Esophagus muscularis mucosa (tissue), 4 donors: Measurements from ENCODE around the gene CPNE5. TPM values are rescaled to one million over a fixed set of nuclear protein-coding genes. Genes with fewer than 3 reads are reported as not detected.

Experiments
- DNase-seq: peaks from one replicate; pipeline ENCODE4 v3.0.0-alpha.2; 2017; ENCODE audit errors: extremely low spot score
- H3K27ac ChIP-seq, 4 donors: fragments of 200-600 bp; sonication (generic); replicated peaks in 1 of 4; 1 replicate in 3 of 4; 2 replicates in 1 of 4; pipeline ENCODE4 v1.5.1; 2016 to 2019; ENCODE audit warnings: mild to moderate bottlenecking in 1 of 4
- H3K27me3 ChIP-seq, 4 donors: fragments of 200-600 bp; sonication (generic); one replicate each; pipeline versions ENCODE4 v1.5.1 to v1.6.0; 2016 to 2019
- H3K36me3 ChIP-seq, 4 donors: fragments of 200-600 bp; sonication (generic); one replicate each; pipeline ENCODE4 v1.5.1; 2016 to 2019
- H3K4me1 ChIP-seq, 4 donors: fragments of 200-600 bp; sonication (generic); one replicate each; pipeline ENCODE4 v1.5.1; 2016 to 2019
- H3K4me3 ChIP-seq, 4 donors: fragments of 200-600 bp; sonication (generic); 1 replicate in 2 of 4; 2 replicates in 2 of 4; pipeline ENCODE4 v1.5.1; 2016 to 2019; ENCODE audit warnings: mild to moderate bottlenecking in 4 of 4, moderate library complexity in 1 of 4
- H3K9me3 ChIP-seq, 4 donors: fragments of 200-600 bp; sonication (generic); 1 replicate in 3 of 4; 2 replicates in 1 of 4; pipeline ENCODE4 v1.5.1; 2016 to 2019
- CTCF ChIP-seq, 3 experiments: fragments of 200-600 bp in 2 of 3; fragments of 450-650 bp in 1 of 3; sonication (generic) in 2 of 3; IDR thresholded peaks; one replicate each; pipeline ENCODE4 v1.5.1; 2017 to 2019; ENCODE audit warnings: antibody characterized with exemption in 3 of 3, mild to moderate bottlenecking in 2 of 3, moderate library complexity in 1 of 3
- EP300 ChIP-seq: sonication (generic); formaldehyde crosslinking; IDR thresholded peaks from one replicate; pipeline ENCODE4 v1.6.1; 2017; ENCODE audit warnings: antibody characterized with exemption
- POLR2A ChIP-seq: fragments of 450-650 bp; IDR thresholded peaks from one replicate; pipeline ENCODE4 v1.6.1; 2017; ENCODE audit warnings: antibody characterized with exemption, moderate library complexity, mild to moderate bottlenecking, low read depth
- POLR2AphosphoS5 ChIP-seq, 2 donors: sonication (generic); formaldehyde crosslinking; IDR thresholded peaks; one replicate each; pipeline ENCODE4 v1.6.1; 2017; ENCODE audit warnings: antibody characterized with exemption in 2 of 2
- WGBS: methylation state at CpG from one replicate; pipeline ENCODE4 v1.1.5; 2018; 5-methylcytosine and 5-hydroxymethylcytosine counted together
- intact Hi-C: fragments of 100-400 bp; cut with DNase I; formaldehyde crosslinking; loops from one replicate; pipeline ENCODE4 v1.15.1; 2023
- total RNA-seq, 4 donors: library from RNA; depleted of rRNA; stranded (reverse); fragments of >200 nt; gene quantifications; one replicate each; pipeline versions ENCODE4 v1.1.0 to v1.2.1, GENCODE V29; 2016

Gene CPNE5
- total RNA-seq, 4 donors from 2014 or later = 2.1 to 4.6 (median 2.6) TPM

DNA sequence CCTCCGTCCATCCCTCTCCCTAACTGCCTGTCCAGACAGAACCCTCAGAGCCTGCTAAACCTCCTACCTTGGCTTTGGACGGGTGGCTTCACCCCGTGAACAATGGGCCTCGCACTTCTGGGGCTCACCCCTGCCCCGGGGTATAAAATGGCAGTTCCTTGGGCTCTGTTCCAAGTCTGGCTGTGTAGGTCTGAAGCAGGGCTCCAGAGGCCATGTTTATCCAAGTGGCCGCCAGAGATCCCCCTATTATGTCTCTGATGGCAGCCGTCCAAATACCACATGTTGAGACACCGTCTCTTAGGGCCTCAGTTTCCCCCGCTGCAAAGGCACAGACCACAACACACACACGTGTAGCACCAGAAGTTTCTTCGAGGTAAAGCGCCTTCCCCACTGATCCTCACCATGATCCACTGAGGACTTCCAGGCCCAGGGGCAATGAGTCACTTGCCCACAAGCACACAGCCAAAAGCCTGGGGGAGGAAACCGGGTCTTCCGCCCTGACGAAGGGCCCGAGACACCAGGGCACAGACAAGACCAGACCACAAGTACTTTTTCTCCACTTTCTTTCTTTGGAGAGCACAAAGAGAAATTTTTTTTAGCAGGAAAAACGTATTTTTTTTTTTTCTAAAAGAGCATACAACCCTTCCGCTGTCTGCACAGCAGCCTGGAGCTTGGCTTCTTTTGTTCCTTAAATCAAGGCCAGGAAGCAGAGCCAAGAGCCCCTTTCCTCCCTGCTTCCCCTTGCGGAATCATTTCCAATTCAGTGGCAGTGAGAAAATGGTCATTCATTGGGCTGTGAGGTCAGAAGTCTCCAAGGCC lies 11.8 kb downstream of the CPNE5 start:
- WGBS = 58% methylated on average over 16 of the region's 19 CpGs
- H3K36me3 ChIP-seq = no peaks in the 10 kb centered on the region
- no peak for DNase-seq

DNA sequence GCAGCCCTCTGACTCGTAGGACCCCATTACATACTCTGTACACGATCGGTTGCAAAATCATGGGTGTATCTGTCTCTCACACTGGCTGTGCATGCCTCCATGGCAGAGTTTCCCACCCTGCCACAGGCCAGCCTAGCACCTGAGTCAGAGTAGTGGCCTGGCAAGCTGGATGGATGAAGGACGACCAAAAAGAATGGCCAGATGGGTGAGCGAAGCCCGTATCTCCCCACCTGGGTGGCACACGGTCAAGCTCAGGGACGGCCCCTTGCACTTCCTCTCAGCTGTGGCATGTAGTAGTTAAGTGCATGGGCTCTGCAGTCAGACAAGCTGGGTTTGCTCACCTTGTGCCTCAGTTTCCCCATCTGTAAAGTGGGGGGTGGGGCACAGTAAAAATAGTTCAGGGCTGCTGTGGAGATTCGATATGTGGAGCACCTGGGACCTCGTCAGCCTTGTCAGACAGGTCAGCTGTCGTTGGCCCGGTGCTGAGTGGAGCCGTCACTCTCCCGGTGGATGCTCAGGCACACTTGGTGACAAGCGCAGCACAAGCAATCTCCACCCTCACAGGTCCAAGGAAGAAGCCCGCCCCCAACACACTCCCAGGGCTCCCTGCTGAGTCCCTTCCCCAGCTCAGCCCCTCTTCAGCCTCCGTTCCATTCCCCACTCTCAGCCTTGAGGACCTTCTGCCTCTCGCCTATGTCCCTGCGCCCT lies 12.6 kb downstream of the CPNE5 start:
- Histone ChIP-seq H3K4me1 (peaks cover 34 to 62% (median 41%) of the 10 kb centered on the region in 4 donors), H3K27me3 (no peaks in the 10 kb centered on the region), H3K4me3 (no peak overlapping the region), H3K9me3 (no peaks in the 10 kb centered on the region), H3K27ac (peak overlapping the region; percentile 17 to 71 (median 56)), H3K36me3 (peaks cover 0 to 3% (median 0%) of the 10 kb centered on the region in 4 donors)
- no peak for TF ChIP-seq EP300
- TF ChIP-seq POLR2AphosphoS5 (IDR thresholded peaks at IDR 0.05) = no peak
- TF ChIP-seq POLR2A = no peak
- no peak for TF ChIP-seq CTCF (IDR thresholded peaks at IDR 0.05)
- no peak for DNase-seq
- 92% methylated on average over 19 of the region's 19 CpGs for WGBS
- intact Hi-C loops = no loop called here

More for the DNA sequence above, 11.8 kb downstream of the CPNE5 start:
- Histone ChIP-seq H3K27me3 (no peaks in the 10 kb centered on the region), H3K4me3 (no peak overlapping the region), H3K27ac (peak overlapping the region; percentile 17 to 71 (median 56)), H3K4me1 (peaks cover 34 to 57% (median 41%) of the 10 kb centered on the region in 4 donors), H3K9me3 (no peaks in the 10 kb centered on the region)
- peak in 1 of 2 donors; percentile 43 for TF ChIP-seq POLR2AphosphoS5 (IDR thresholded peaks at IDR 0.05)
- no peak for TF ChIP-seq POLR2A
- intact Hi-C loops = no loop called here

- no peak overlapping the region for H3K4me3 ChIP-seq
- DNase-seq = no peak
- intact Hi-C loops = no loop called here
- H3K27ac ChIP-seq = no peak overlapping the region
- TF ChIP-seq EP300 (no peak), CTCF (IDR thresholded peaks at IDR 0.05) (no peak)
- peaks cover 0 to 3% (median 0%) of the 10 kb centered on the region in 4 donors for H3K36me3 ChIP-seq
- 92% methylated on average over 8 of the region's 8 CpGs for WGBS
- H3K4me1 ChIP-seq = peaks cover 34 to 69% (median 43%) of the 10 kb centered on the region in 4 donors
- H3K9me3 ChIP-seq = no peaks in the 10 kb centered on the region
- H3K27me3 ChIP-seq = no peaks in the 10 kb centered on the region
These were observed 13.2 kb downstream of the CPNE5 start for GRCh38 chr6:36825994-36826393.

DNA sequence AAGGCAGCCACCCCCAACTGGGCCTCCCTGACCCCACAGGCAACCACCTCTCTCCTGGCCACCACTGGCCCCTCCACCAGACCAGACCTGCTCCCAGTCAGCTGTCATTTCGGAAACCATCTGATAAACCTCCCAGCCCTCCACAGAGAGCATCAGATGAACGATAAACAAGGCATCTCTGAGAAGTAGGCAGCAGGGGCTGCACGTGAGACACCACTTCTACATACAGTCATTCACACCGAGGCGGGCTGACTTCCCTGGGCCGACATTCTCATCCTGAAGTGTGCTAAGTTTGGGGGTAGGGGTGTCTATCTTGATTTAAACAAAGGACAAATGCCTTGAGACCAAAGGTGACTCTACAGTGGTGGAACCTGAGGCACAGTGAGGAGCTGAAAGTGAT lies 13.8 kb downstream of the CPNE5 start:
- 95% methylated on average over 6 of the region's 6 CpGs for WGBS
- no peak overlapping the region for H3K4me3 ChIP-seq
- H3K4me1 ChIP-seq = peaks cover 30 to 65% (median 41%) of the 10 kb centered on the region in 4 donors
- TF ChIP-seq POLR2A (no peak), EP300 (no peak), CTCF (IDR thresholded peaks at IDR 0.05) (no peak), POLR2AphosphoS5 (IDR thresholded peaks at IDR 0.05) (no peak)
- H3K36me3 ChIP-seq = peaks cover 0 to 3% (median 0%) of the 10 kb centered on the region in 4 donors
- peak overlapping the region in 1 of 4 donors; percentile 54 for H3K27ac ChIP-seq
- intact Hi-C loops = no loop called here
- no peak for DNase-seq
- no peaks in the 10 kb centered on the region for H3K27me3 ChIP-seq
- no peaks in the 10 kb centered on the region for H3K9me3 ChIP-seq

GRCh38 chr6:36824253-36824652 lies 15.0 kb downstream of the CPNE5 start:
- 94% methylated on average over 6 of the region's 7 CpGs for WGBS
- TF ChIP-seq POLR2A (no peak), POLR2AphosphoS5 (IDR thresholded peaks at IDR 0.05) (no peak), EP300 (no peak), CTCF (IDR thresholded peaks at IDR 0.05) (no peak)
- intact Hi-C loops = no loop called here
- peaks cover 0 to 3% (median 0%) of the 10 kb centered on the region in 4 donors for H3K36me3 ChIP-seq
- H3K27ac ChIP-seq = peak overlapping the region; percentile 1 to 54 (median 44)
- no peaks in the 10 kb centered on the region for H3K27me3 ChIP-seq
- DNase-seq = no peak
- H3K9me3 ChIP-seq = no peaks in the 10 kb centered on the region
- peaks cover 18 to 56% (median 31%) of the 10 kb centered on the region in 4 donors for H3K4me1 ChIP-seq
- no peak overlapping the region for H3K4me3 ChIP-seq
